B cell (primary cell): ENCODE data around the gene TTC13. TPM values are rescaled to one million over a fixed set of nuclear protein-coding genes. Genes with fewer than 3 reads are reported as not detected.

Experiments
- ATAC-seq: fragments of 200-7000 bp; cut with Tn5 transposase; one replicate; pipeline ENCODE4 v1.10.0; 2021; ENCODE audit warnings: low read depth, mild to moderate bottlenecking, moderate number of reproducible peaks, moderate library complexity
- CTCF ChIA-PET: fragments of 350-600 bp; sonication (Branson Sonifier 250); formaldehyde crosslinking; loops from one replicate; lab custom pipeline; 2021; ENCODE audit warnings: antibody characterized with exemption, inconsistent platforms; lab: Charles Lee
- POLR2A ChIA-PET: fragments of 350-600 bp; sonication (Branson Sonifier 250); formaldehyde crosslinking; loops from one replicate; lab custom pipeline; 2021; ENCODE audit warnings: antibody characterized with exemption; lab: Charles Lee
- DNase-seq: peaks from one replicate; pipeline ENCODE4 v3.0.0; 2013
- H2AFZ ChIP-seq: 2 replicates; pipeline ENCODE4 v1.6.1; 2012; ENCODE audit warnings: mild to moderate bottlenecking, low read depth, low read length; ENCODE audit not compliant: insufficient read depth, poor library complexity, severe bottlenecking
- H3K27ac ChIP-seq, 2 donors: 1 replicate in 1 of 2; 2 replicates in 1 of 2; pipeline ENCODE4 v1.5.1; 2012 to 2013; ENCODE audit warnings: low read length in 2 of 2, mild to moderate bottlenecking in 2 of 2, moderate library complexity in 1 of 2
- H3K27me3 ChIP-seq, 4 experiments: fragments of 200-600 bp in 1 of 4; sonication (generic) in 1 of 4; replicated peaks in 1 of 4; 1 replicate in 2 of 4; 2 replicates in 2 of 4; pipeline versions ENCODE4 v1.6.1 to v1.7.0; 2013 to 2016; ENCODE audit warnings: low read length in 3 of 4, mild to moderate bottlenecking in 2 of 4, mixed read lengths in 1 of 4, moderate library complexity in 1 of 4; ENCODE audit not compliant: insufficient read depth in 4 of 4, control insufficient read depth in 3 of 4; ENCODE audit errors: control extremely low read depth in 1 of 4
- H3K36me3 ChIP-seq, 2 experiments: replicated peaks in 1 of 2; 1 replicate in 1 of 2; 2 replicates in 1 of 2; pipeline versions ENCODE4 v1.6.1 to v1.7.1; 2013; ENCODE audit warnings: low read length in 1 of 2; ENCODE audit not compliant: insufficient read depth in 2 of 2, control insufficient read depth in 1 of 2; ENCODE audit errors: control extremely low read depth in 1 of 2, extremely low read depth in 1 of 2
- H3K4me1 ChIP-seq, 2 donors: fragments of 200-600 bp in 1 of 2; sonication (generic) in 1 of 2; 1 replicate in 1 of 2; 2 replicates in 1 of 2; pipeline versions ENCODE4 v1.5.1 to v1.6.1; 2013 to 2017; ENCODE audit warnings: low read length in 2 of 2; ENCODE audit not compliant: control insufficient read depth in 2 of 2, insufficient read depth in 2 of 2
- H3K4me2 ChIP-seq: replicated peaks from 2 replicates; pipeline ENCODE3; 2012; ENCODE audit warnings: mild to moderate bottlenecking, low read depth, low read length; ENCODE audit not compliant: poor library complexity, severe bottlenecking
- H3K4me3 ChIP-seq, 5 experiments: fragments of 200-600 bp in 1 of 5; sonication (generic) in 1 of 5; 1 replicate in 3 of 5; 2 replicates in 2 of 5; pipeline versions ENCODE4 v1.5.1 to v1.7.0; 2011 to 2016; ENCODE audit warnings: low read length in 4 of 5, mild to moderate bottlenecking in 4 of 5, low read depth in 2 of 5, control low read depth in 1 of 5, moderate library complexity in 1 of 5; ENCODE audit not compliant: insufficient read depth in 1 of 5; ENCODE audit errors: control extremely low read depth in 1 of 5, extremely low read depth in 1 of 5
- H3K79me2 ChIP-seq: fragments of 200-600 bp; sonication (generic); one replicate; pipeline ENCODE4 v1.6.0; 2016; ENCODE audit warnings: low read length; ENCODE audit not compliant: control insufficient read depth, insufficient read depth
- H3K9ac ChIP-seq: fragments of 200-600 bp; sonication (generic); 2 replicates; pipeline ENCODE4 v1.6.1; 2017; ENCODE audit warnings: mild to moderate bottlenecking, low read length, moderate library complexity
- H3K9me3 ChIP-seq, 3 donors: one replicate each; pipeline versions ENCODE4 v1.6.1 to v1.7.1; 2013; ENCODE audit warnings: low read length in 2 of 3; ENCODE audit not compliant: control insufficient read depth in 2 of 3, insufficient read depth in 1 of 3; ENCODE audit errors: control extremely low read depth in 1 of 3
- H4K20me1 ChIP-seq: 2 replicates; pipeline ENCODE4 v1.6.0; 2012; ENCODE audit warnings: mild to moderate bottlenecking, low read length; ENCODE audit not compliant: insufficient read depth, control insufficient read depth, poor library complexity, severe bottlenecking
- H3K27ac Mint-ChIP-seq: one replicate; pipeline ENCODE4 v1.8.0; 2021; ENCODE audit warnings: mixed read lengths
- H3K27me3 Mint-ChIP-seq: one replicate; pipeline ENCODE4 v1.8.0; 2021; ENCODE audit warnings: mixed read lengths
- H3K4me1 Mint-ChIP-seq: one replicate; pipeline ENCODE4 v1.8.0; 2021; ENCODE audit warnings: mixed read lengths
- H3K4me3 Mint-ChIP-seq: one replicate; pipeline ENCODE4 v1.8.0; 2021; ENCODE audit warnings: mixed read lengths
- H3K9me3 Mint-ChIP-seq: one replicate; pipeline ENCODE4 v1.8.0; 2022; ENCODE audit warnings: mixed read lengths; ENCODE audit not compliant: insufficient read depth
- EZH2 ChIP-seq: IDR thresholded peaks from 2 replicates; pipeline ENCODE4 v1.6.1; 2012; ENCODE audit warnings: borderline replicate concordance, low read depth, mild to moderate bottlenecking, moderate library complexity, low read length; ENCODE audit not compliant: insufficient read depth, poor library complexity, severe bottlenecking
- WGBS: methylation state at CpG from one replicate; pipeline ENCODE4 v1.1.5; 2013; ENCODE audit warnings: missing lambda C conversion rate; ENCODE audit not compliant: insufficient coverage; 5-methylcytosine and 5-hydroxymethylcytosine counted together
- intact Hi-C: fragments of 100-400 bp; cut with micrococcal nuclease; formaldehyde crosslinking; loops from one replicate; pipeline ENCODE4 v1.10.0; 2022
- polyA plus RNA-seq: library from polyadenylated mRNA; depleted of rRNA; stranded (reverse); fragments of >200 nt; gene quantifications from 2 replicates; pipeline ENCODE4 v1.2.3, GENCODE V29; 2012
- total RNA-seq, 2 donors: library from RNA; stranded (reverse); fragments of 120-200 nt in 1 of 2; gene quantifications; 1 replicate in 1 of 2; 2 replicates in 1 of 2; pipeline versions ENCODE4 v1.2.3 to v1.2.4, GENCODE V29; 2013 to 2022
- TF ChIP-seq, protein P1 (sequence below): fragments of 200-600 bp; IDR thresholded peaks from one replicate; pipeline ENCODE4 v1.8.0; 2022; ENCODE audit warnings: antibody characterized with exemption, mild to moderate bottlenecking

TTC13 gene
- total and polyA plus RNA-seq, 2 donors (not counting 1 experiment from before 2014, with no cell fraction given) = 33.9 to 55.0 TPM

GRCh38 chr1:230896779-230897178, 81.9 kb downstream of the TTC13 start:
- TF ChIP-seq, protein P1, sequence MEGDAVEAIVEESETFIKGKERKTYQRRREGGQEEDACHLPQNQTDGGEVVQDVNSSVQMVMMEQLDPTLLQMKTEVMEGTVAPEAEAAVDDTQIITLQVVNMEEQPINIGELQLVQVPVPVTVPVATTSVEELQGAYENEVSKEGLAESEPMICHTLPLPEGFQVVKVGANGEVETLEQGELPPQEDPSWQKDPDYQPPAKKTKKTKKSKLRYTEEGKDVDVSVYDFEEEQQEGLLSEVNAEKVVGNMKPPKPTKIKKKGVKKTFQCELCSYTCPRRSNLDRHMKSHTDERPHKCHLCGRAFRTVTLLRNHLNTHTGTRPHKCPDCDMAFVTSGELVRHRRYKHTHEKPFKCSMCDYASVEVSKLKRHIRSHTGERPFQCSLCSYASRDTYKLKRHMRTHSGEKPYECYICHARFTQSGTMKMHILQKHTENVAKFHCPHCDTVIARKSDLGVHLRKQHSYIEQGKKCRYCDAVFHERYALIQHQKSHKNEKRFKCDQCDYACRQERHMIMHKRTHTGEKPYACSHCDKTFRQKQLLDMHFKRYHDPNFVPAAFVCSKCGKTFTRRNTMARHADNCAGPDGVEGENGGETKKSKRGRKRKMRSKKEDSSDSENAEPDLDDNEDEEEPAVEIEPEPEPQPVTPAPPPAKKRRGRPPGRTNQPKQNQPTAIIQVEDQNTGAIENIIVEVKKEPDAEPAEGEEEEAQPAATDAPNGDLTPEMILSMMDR = no peak
- no peak for TF ChIP-seq EZH2
- H4K20me1 ChIP-seq = no peaks in the 10 kb centered on the region
- H3K36me3 ChIP-seq = no peaks in the 10 kb centered on the region
- H3K27ac ChIP-seq = no peak overlapping the region
- peaks cover 17% of the 10 kb centered on the region for H3K27me3 Mint-ChIP-seq
- no peak overlapping the region for H2AFZ ChIP-seq
- no peak overlapping the region for H3K27ac Mint-ChIP-seq
- H3K79me2 ChIP-seq = no peaks in the 10 kb centered on the region
- H3K9me3 Mint-ChIP-seq = no peaks in the 10 kb centered on the region
- no peak overlapping the region for H3K9ac ChIP-seq
- ChIA-PET CTCF (interaction anchor here (0.9 kb wide), 1 partner anchor 20 kb away, joined by 3 read pairs; no protein-coding TSS in a partner anchor), POLR2A (no interaction called here)
- no peak for DNase-seq
- H3K4me1 ChIP-seq = no peaks in the 10 kb centered on the region
- intact Hi-C loops = no loop called here
- H3K4me1 Mint-ChIP-seq = no peaks in the 10 kb centered on the region
- 75% methylated on average over 1 of the region's 1 CpG for WGBS
- ATAC-seq = no peak
- no peak overlapping the region for H3K4me3 ChIP-seq
- peaks cover 0 to 2% (median 0%) of the 10 kb centered on the region in 3 donors for H3K9me3 ChIP-seq
- H3K27me3 ChIP-seq = peaks cover 0 to 2% (median 0%) of the 10 kb centered on the region in 4 experiments
- no peak overlapping the region for H3K4me3 Mint-ChIP-seq
- no peak overlapping the region for H3K4me2 ChIP-seq

- Histone ChIP-seq H3K27ac (no peak overlapping the region), H4K20me1 (no peaks in the 10 kb centered on the region), H3K4me3 (no peak overlapping the region), H3K36me3 (no peaks in the 10 kb centered on the region), H3K9ac (no peak overlapping the region), H3K79me2 (no peaks in the 10 kb centered on the region), H3K27me3 (peaks cover 0 to 2% (median 0%) of the 10 kb centered on the region in 4 experiments), H3K4me1 (no peaks in the 10 kb centered on the region), H3K4me2 (no peak overlapping the region), H2AFZ (no peak overlapping the region), H3K9me3 (peaks cover 0 to 2% (median 0%) of the 10 kb centered on the region in 3 donors)
- POLR2A ChIA-PET = no interaction called here
- DNase-seq (no peak), ATAC-seq (no peak)
- no peak overlapping the region for H3K27ac Mint-ChIP-seq
- peaks cover 20% of the 10 kb centered on the region for H3K27me3 Mint-ChIP-seq
- CTCF ChIA-PET = no interaction called here
- no peak for TF ChIP-seq EZH2
- TF ChIP-seq, protein P1 = no peak
- H3K9me3 Mint-ChIP-seq = no peaks in the 10 kb centered on the region
- H3K4me3 Mint-ChIP-seq = no peak overlapping the region
- intact Hi-C loops = no loop called here
- H3K4me1 Mint-ChIP-seq = no peaks in the 10 kb centered on the region
- no CpG with 5 or more reads among the region's 2 CpGs for WGBS
These were observed 83.2 kb downstream of the TTC13 start for GRCh38 chr1:230895452-230895851.
